HG03159 (cell line): ENCODE data around the gene MVD.
"Not testable (repeated sequence)": the region's sequence is repeated elsewhere in the genome, so short reads cannot be mapped to it uniquely, and the experiment has no call there.

Experiments used
- ATAC-seq: cut with Tn5 transposase; IDR thresholded peaks from one replicate; pipeline ENCODE4 v1.9.1; 2021; ENCODE audit warnings: mild to moderate bottlenecking, moderate library complexity; ENCODE audit not compliant: unreplicated experiment

Gene MVD

GRCh38 chr16:88681709-88682451 lies 19.0 kb upstream of the MVD start:
- ATAC-seq: peak; percentile 77

DNA sequence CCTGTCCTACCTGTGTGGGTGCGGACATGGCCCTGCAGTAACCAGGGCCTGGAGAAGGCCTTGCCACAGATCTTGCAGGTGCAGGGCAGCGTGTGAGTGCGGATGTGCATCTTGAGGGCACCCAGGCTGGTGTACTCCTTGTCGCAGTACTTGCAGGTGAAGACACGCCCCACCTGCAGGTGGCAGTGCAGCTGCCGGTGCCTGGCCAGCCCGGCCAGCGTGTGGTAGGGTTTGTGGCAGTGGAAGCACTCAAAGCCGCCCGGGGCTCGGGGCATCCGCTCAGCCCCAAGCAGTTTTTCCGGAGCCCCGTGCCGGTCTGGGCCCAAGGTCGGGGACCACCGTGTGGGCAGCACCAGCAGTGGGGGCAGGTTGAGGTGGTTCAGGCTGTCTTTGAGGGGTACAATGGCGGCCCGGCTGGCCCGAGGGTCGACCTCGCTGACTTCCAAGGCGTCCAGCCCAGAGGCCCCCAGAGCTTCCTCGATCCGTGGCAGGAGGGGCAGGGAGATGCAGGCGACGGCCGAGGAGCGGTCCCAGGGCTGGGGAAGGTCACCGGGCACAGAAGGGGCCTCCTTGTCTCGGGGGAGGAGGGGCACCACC lies 18.3 kb upstream of the MVD start:
- ATAC-seq: no peak

- ATAC-seq: no peak
These were observed 17.7 kb upstream of the MVD start for GRCh38 chr16:88680554-88681083.

- ATAC-seq: no peak
These were observed 15.5 kb upstream of the MVD start for GRCh38 chr16:88678224-88678979.

DNA sequence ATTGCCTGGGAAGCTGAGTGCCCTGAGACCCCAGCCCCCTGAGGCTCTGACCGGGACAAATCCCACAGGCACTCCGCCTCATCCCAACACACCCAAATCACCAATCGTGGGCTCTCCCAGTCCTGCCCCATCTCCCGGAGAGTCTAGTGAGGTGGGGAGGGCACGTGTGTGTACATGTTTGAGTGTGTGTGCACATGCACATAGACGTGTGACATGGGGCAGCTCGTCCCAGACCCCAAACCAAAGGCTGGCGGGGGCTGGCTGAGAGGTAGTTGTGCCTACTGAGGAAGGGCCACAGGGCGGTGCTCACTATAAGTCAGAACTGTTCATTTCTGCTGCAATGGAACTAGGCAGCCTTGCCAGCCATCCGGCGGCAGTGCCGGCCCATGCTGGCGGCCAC lies 14.8 kb upstream of the MVD start:
- ATAC-seq: no peak

DNA sequence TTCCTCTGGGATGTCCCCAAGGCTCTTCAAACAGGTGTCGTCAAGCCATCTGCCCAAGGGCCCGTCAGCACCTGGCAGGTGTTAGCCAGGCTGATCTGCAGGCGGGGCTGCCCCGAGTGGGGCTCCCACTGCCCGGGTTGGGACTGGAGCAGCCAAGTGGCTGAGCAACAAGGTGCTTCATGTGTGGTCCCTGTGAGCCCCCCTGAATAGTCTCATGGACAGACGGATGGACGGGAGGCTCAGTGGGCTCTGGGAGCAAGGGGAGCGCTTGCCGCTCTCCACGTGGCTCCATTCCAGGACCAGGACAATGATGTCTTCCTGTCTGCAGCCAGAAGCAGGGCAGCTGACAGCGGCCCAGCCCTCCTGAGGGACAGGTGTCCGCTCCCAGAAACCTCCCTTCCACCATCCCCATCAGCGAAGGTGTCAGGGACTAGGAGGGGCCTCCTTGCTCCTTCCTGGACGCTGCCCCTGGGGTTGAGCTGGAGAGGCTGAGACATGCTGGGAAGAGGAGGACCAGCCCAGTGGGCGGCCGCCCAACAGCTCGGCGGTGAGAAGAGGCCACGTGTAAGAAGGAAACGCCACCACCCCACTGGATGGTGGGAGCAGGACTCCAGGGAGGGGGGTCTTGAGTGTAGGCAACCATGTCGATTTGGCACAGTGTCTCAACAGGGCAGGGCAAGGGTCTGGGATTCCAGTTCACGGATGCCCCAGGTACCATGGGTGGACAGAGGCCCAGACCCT lies 13.8 kb upstream of the MVD start:
- no peak for ATAC-seq

GRCh38 chr16:88673716-88674379 lies 11.0 kb upstream of the MVD start:
- no peak for ATAC-seq

DNA sequence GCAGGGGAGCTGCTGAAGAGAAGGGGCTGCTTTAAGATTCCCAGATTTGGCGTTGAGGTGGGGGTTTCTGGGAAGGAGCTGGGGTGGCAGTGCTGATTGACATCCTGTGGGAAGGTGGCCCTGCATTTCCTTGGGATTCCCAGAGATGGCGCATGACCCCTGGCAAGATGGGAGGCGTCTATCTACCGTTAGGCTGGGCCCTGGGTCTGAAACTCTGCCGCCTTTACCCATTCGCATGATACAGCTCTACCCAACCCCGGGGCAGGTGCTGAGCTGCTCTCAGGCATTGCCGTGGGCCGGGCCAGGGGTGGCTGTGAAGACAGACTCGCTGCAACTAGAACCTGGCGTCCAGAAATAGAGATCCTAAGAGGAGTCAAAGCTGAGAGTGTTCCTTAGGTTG lies 9.9 kb upstream of the MVD start:
- ATAC-seq: no peak

DNA sequence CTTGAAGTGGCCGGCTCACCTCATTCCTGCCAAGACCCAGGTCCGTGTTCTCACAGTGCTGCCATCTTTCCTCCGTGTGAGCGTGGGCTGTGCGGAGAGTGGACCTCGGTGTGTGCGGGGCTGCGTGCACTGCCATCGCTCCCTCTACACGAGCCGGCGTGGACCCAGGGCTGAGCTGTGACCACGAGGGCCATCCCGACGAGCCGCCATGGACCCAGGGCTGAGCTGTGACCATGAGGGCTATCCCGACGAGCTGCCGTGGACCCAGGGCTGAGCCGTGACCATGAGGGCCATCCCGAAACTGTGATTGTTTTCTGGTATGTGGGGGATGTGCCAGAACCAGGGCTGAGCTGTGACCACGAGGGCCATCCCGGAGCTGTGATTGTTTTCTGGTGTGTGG lies 8.9 kb upstream of the MVD start:
- no peak for ATAC-seq

- no peak for ATAC-seq
These were observed 7.1 kb upstream of the MVD start for GRCh38 chr16:88669980-88670379.

GRCh38 chr16:88669493-88669892 lies 6.6 kb upstream of the MVD start:
- not testable (repeated sequence) for ATAC-seq

GRCh38 chr16:88667461-88667860 lies 4.6 kb upstream of the MVD start:
- no peak for ATAC-seq

GRCh38 chr16:88665570-88665969 lies 2.7 kb upstream of the MVD start:
- no peak for ATAC-seq

GRCh38 chr16:88665148-88665547 lies 2.3 kb upstream of the MVD start:
- no peak for ATAC-seq

- peak; percentile 6 for ATAC-seq
These were observed 559 bp downstream of the MVD start for GRCh38 chr16:88662222-88662842.

- no peak for ATAC-seq
These were observed 1.4 kb downstream of the MVD start for GRCh38 chr16:88661468-88661867.

- no peak for ATAC-seq
These were observed 3.7 kb downstream of the MVD start for GRCh38 chr16:88659160-88659559.

DNA sequence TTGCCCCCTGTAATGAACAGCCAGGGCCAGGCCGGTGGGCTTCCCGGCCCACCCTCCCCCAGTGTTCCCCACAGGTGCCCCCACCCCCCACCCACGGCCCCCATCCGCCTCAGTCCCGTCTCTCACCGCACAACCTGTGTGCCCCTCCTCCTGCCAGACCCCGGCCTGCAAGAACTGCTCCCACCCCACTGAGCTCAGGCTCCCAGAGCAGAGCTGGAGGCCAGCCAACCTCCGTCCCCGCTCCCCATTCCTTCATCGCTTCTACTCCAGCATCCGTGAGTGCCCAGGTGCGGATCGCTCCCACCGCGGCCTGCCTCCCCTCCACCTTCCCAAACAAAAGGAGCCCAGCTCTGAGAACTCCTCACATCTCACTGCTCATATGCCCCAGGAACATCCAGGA lies 4.2 kb downstream of the MVD start:
- ATAC-seq: no peak

DNA sequence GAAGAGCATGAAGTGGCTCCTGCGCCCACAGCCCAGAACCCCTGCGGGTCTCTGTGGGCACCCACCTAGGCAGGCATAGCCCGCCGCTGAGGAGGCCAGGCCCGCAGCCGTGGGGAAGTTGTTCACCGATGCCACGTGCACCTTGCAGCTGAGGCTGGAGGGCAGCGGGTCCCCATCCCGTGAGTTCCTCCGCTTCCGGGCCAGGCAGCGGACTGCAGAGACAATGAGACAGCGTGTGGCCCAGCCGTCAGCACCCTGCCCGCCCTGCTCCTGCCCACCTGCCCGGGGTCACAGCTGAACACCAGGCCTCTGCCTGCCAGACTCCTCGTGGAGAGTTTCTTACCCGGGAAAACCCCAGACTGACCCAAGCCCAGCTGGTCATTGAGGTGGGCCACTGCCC lies 5.5 kb downstream of the MVD start:
- no peak for ATAC-seq

DNA sequence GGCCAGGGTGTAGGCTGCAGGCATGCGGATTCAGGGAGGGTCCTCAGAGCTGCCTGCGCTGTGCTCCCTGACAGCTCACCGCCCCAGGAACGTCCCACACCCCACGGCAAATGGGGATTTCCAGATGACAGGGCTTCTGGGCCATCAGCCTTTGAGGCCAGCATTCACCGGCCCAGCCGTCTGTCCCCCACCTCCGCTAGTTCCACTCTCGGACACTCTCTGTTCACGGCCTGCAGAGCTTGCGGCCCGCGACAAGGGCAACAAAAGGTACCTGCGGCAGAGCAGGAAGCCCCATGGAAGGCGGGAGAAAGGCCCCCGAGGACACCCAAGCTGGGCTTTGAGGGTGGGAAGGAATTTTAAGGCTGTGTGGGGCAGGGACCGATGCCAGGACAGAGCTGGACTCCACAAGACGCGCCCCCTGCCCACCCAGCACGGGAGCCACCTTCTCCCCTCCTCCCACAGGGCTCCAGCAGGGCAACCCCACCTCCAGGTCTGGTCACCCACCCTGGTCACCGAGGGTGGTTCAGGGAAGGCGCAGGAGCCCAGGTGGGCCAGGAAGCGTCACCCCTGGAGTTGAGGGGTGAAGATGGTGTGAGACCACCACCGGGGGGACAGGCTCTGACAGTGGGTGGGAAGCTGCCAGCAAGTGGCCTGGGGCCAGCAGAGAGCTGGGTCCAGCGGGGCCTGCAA lies 6.5 kb downstream of the MVD start:
- no peak for ATAC-seq
